Peyer's patch (tissue), 4 donors: Measurements from ENCODE around the gene PAFAH1B2.

Experiments
- CTCF ChIP-seq, 6 experiments: fragments of 450-650 bp in 4 of 6; fragments of 200-600 bp in 2 of 6; sonication (generic) in 1 of 6; IDR thresholded peaks; one replicate each; pipeline ENCODE4 v1.5.1; 2017 to 2019; ENCODE audit warnings: antibody characterized with exemption in 6 of 6, mild to moderate bottlenecking in 3 of 6, moderate library complexity in 1 of 6
- POLR2A ChIP-seq, 2 donors: fragments of 450-650 bp; IDR thresholded peaks; one replicate each; pipeline ENCODE4 v1.5.1; 2017; ENCODE audit warnings: antibody characterized with exemption in 2 of 2, mild to moderate bottlenecking in 2 of 2, moderate library complexity in 2 of 2

GRCh38 chr11:117099696-117100095, 44.4 kb upstream of the PAFAH1B2 start:
- TF ChIP-seq CTCF (IDR thresholded peaks at IDR 0.05) (no peak), POLR2A (IDR thresholded peaks at IDR 0.05) (no peak)
